Kidney epithelial cell (primary cell): ENCODE results near the gene TIMP3. TPM values are rescaled to one million over a fixed set of nuclear protein-coding genes. Genes with fewer than 3 reads are reported as not detected.

Experiments
- DNase-seq: peaks from one replicate; pipeline ENCODE4 v3.0.0-alpha.2; 2010; ENCODE audit warnings: low read depth
- H3K27me3 ChIP-seq: 2 replicates; pipeline ENCODE4 v1.6.0; 2011; ENCODE audit warnings: low read length; ENCODE audit not compliant: control insufficient read depth, insufficient read depth
- H3K36me3 ChIP-seq: 2 replicates; pipeline ENCODE4 v1.5.1; 2011; ENCODE audit warnings: low read length; ENCODE audit not compliant: control insufficient read depth, insufficient read depth
- H3K4me3 ChIP-seq: 2 replicates; pipeline ENCODE4 v1.5.1; 2011; ENCODE audit warnings: low read depth, mild to moderate bottlenecking, control low read depth, low read length
- total RNA-seq: library from RNA; depleted of rRNA; stranded (reverse); fragments of >200 nt; gene quantifications from 2 replicates; pipeline ENCODE4 v1.2.3, GENCODE V29; 2015
- TF ChIP-seq, protein P1 (sequence below): IDR thresholded peaks from 2 replicates; pipeline ENCODE4 v1.5.1; 2011; ENCODE audit warnings: mild to moderate bottlenecking, moderate library complexity, low read length, control low read depth, inconsistent platforms; ENCODE audit not compliant: insufficient read depth, poor library complexity, severe bottlenecking

The TIMP3 gene
- total RNA-seq, 1 donor from 2014 or later: 45.6 TPM

DNA sequence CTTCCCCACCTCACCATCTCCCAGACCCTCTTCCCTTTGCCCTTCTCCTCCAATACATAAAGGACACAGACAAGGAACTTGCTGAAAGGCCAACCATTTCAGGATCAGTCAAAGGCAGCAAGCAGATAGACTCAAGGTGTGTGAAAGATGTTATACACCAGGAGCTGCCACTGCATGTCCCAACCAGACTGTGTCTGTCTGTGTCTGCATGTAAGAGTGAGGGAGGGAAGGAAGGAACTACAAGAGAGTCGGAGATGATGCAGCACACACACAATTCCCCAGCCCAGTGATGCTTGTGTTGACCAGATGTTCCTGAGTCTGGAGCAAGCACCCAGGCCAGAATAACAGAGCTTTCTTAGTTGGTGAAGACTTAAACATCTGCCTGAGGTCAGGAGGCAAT, 58.2 kb downstream of the TIMP3 start:
- Histone ChIP-seq H3K4me3 (no peak overlapping the region), H3K36me3 (no peaks in the 10 kb centered on the region), H3K27me3 (no peaks in the 10 kb centered on the region)
- TF ChIP-seq, protein P1, sequence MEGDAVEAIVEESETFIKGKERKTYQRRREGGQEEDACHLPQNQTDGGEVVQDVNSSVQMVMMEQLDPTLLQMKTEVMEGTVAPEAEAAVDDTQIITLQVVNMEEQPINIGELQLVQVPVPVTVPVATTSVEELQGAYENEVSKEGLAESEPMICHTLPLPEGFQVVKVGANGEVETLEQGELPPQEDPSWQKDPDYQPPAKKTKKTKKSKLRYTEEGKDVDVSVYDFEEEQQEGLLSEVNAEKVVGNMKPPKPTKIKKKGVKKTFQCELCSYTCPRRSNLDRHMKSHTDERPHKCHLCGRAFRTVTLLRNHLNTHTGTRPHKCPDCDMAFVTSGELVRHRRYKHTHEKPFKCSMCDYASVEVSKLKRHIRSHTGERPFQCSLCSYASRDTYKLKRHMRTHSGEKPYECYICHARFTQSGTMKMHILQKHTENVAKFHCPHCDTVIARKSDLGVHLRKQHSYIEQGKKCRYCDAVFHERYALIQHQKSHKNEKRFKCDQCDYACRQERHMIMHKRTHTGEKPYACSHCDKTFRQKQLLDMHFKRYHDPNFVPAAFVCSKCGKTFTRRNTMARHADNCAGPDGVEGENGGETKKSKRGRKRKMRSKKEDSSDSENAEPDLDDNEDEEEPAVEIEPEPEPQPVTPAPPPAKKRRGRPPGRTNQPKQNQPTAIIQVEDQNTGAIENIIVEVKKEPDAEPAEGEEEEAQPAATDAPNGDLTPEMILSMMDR: no peak
- DNase-seq: no peak

DNA sequence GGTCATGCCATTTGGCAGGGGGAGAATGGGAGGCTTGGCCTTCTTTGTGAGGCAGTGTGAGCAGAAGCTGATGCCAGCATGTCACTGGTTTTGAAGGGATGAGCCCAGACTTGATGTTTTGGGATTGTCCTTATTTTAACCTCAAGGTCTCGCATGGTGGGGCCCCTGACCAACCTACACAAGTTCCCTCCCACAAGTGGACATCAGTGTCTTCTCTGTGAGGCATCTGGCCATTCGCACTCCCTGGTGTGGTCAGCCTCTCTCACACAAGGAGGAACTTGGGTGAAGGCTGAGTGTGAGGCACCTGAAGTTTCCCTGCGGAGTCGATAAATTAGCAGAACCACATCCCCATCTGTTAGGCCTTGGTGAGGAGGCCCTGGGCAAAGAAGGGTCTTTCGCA, 59.8 kb downstream of the TIMP3 start:
- Histone ChIP-seq H3K4me3 (no peak overlapping the region), H3K36me3 (no peaks in the 10 kb centered on the region), H3K27me3 (no peaks in the 10 kb centered on the region)
- TF ChIP-seq, protein P1: no peak
- no peak for DNase-seq

DNA sequence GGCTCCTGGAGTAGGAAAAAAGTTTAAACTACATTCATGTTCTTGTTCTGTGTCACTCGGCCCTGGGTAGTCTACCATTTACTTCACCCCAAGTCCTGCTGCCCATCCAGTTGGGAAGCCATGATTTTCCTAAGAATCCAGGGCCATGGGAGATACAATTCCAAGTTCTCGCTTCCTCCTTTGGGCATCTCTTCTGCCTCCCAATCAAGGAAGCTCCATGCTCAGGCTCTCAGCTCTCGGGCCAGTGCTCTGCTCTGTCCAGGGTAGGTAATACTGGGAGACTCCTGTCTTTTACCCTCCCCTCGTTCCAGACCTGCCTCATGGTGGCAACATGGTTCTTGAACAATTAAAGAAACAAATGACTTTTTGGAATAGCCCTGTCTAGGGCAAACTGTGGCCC, 60.6 kb downstream of the TIMP3 start:
- DNase-seq: no peak
- H3K36me3 ChIP-seq: no peaks in the 10 kb centered on the region
- TF ChIP-seq, protein P1: no peak
- H3K27me3 ChIP-seq: no peaks in the 10 kb centered on the region
- H3K4me3 ChIP-seq: no peak overlapping the region

DNA sequence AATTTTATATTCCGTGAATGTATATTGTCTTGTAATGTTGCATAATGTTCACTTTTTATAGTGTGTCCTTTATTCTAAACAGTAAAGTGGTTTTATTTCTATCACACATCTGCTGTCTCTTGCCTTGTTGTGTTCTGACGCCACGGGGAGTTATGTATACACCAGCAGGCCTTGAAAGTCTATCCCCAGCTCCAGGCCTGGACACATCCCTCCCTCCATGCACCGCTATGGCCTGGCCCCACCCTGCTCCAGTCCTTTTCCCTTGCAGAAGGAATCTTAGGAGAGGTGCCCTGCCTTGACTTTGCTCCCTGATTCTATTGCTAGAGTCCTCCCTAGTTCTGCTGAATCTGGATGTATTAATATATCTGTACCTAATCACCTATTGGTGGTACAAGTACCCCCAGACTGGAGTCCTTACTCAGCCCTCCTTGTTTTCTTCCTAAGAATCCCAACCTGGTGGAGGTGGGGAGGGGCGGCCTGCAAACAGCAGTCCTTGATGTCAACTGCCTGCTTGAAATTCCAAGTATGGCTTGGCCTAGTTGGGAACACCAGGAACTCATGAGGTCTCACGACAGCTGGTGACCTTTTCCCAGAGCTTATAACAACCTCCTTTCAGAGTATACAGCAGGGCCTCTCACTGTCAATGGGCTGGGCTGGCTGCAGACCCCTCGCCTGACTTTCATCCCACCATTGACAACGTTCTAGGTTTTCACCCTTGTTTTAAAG, 61.6 kb downstream of the TIMP3 start:
- TF ChIP-seq, protein P1: no peak
- DNase-seq: no peak
- Histone ChIP-seq H3K4me3 (no peak overlapping the region), H3K27me3 (no peaks in the 10 kb centered on the region), H3K36me3 (no peaks in the 10 kb centered on the region)

DNA sequence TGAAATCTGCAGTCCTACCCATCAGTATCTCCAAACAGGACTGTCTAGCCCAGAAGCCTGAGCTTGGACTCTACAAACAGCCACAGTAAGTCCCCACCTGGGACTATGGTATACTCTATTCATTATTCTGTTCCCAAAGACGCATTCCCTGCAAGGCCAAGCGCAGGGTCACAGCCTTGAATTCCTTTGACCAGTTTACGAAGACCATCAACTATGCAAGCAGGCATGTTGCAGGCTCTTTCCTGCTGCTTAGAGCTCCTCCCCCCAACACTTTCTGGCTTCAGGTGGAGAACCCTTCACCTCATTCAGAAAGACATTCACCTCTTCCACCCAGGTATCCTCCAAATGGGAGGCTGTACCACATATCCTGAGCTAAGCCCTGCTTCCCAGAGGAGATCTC, 62.5 kb downstream of the TIMP3 start:
- Histone ChIP-seq H3K4me3 (no peak overlapping the region), H3K27me3 (no peaks in the 10 kb centered on the region), H3K36me3 (no peaks in the 10 kb centered on the region)
- no peak for DNase-seq
- TF ChIP-seq, protein P1: no peak

DNA sequence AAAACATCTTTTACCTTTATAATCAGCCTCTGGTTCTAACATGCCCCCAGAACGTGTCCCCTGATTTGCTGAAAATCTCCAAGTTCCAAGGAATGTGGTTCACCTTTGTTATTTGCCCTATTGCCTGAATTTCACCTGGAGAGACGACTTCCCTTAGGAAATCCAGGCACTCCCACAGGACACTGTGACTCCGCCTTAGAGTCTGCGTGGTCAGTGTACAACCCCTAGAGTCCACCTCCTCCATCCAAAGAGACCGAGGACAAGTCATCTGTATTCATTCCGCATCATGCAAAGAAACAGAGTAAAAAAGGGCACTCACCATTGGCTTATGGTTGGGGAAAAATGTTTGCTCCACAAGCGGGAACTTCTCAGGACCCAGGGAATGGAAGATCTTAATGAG, 63.1 kb downstream of the TIMP3 start:
- no peak for DNase-seq
- H3K27me3 ChIP-seq: no peaks in the 10 kb centered on the region
- H3K4me3 ChIP-seq: no peak overlapping the region
- H3K36me3 ChIP-seq: no peaks in the 10 kb centered on the region
- TF ChIP-seq, protein P1: no peak
